Measurements from ENCODE around the gene CELF5.

DNA sequence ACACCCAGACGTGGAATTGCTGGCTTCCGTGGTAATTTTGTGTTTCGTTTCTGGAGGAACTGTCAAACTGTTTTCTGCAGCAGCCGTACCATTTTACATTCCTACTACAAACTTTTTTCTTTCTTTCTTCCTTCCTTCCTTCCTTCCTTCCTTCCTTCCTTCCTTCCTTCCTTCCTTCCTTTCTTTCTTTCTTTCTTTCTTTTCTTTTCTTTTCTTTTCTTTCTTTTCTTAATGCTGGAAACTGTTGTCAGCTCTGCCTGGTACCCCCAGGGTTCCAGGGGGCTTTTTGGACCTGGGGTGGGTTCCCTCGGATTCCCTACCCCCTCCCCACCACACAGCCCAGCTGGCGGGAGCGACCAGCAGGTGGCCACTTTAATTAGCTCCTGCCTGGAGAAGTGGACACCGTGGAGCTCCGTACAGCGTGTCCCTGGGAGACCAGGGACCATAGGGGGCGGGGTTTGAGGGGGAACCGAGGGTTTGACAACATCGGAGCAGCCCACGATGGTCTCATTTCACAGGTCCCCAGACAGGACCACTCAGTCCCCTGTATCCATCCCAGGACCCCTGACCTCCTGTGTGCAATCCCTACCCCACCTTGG is 24.4 kb downstream of the CELF5 start:
- TF ChIP-seq, protein P1, sequence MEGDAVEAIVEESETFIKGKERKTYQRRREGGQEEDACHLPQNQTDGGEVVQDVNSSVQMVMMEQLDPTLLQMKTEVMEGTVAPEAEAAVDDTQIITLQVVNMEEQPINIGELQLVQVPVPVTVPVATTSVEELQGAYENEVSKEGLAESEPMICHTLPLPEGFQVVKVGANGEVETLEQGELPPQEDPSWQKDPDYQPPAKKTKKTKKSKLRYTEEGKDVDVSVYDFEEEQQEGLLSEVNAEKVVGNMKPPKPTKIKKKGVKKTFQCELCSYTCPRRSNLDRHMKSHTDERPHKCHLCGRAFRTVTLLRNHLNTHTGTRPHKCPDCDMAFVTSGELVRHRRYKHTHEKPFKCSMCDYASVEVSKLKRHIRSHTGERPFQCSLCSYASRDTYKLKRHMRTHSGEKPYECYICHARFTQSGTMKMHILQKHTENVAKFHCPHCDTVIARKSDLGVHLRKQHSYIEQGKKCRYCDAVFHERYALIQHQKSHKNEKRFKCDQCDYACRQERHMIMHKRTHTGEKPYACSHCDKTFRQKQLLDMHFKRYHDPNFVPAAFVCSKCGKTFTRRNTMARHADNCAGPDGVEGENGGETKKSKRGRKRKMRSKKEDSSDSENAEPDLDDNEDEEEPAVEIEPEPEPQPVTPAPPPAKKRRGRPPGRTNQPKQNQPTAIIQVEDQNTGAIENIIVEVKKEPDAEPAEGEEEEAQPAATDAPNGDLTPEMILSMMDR (IDR thresholded peaks at IDR 0.05), result 0 out of 2 replicates have a peak, but pooled peaks have one; percentile 25
- no peak for TF ChIP-seq ZFX (IDR thresholded peaks at IDR 0.05; ENCODE audit: borderline replicate concordance)

Measured in 22Rv1 (cell line).